ENCODE results near the gene SEBOX. TPM values are rescaled to one million over a fixed set of nuclear protein-coding genes. Genes with fewer than 3 reads are reported as not detected.

The SEBOX gene
- polyA plus RNA-seq, 2 of the 4 experiments (the other 2 are of a cell fraction): not detected

- peak overlapping the region; percentile 83 to 87; a peak in 5 of 6 replicates for H3K27ac ChIP-seq
- TF ChIP-seq NR3C1 (IDR thresholded peaks at IDR 0.05) (no peak), CBX8 (IDR thresholded peaks at IDR 0.05) (no peak), ESRRA (IDR thresholded peaks at IDR 0.05; ENCODE audit: borderline replicate concordance, low read length) (no peak), GATA3 (IDR thresholded peaks at IDR 0.05; ENCODE audit: borderline replicate concordance) (no peak), PBX3 (IDR thresholded peaks at IDR 0.05) (no peak), USF2 (IDR thresholded peaks at IDR 0.05) (no peak), KDM5A (IDR thresholded peaks at IDR 0.05) (no peak), PHF8 (IDR thresholded peaks at IDR 0.05; ENCODE audit: borderline replicate concordance, low read depth) (no peak), FOSB (CRISPR knock-in tag; IDR thresholded peaks at IDR 0.05) (no peak), MYC (IDR thresholded peaks at IDR 0.05; ENCODE audit: borderline replicate concordance, low read length) (no peak), EP300 (IDR thresholded peaks at IDR 0.05) (no peak), POLR2A (IDR thresholded peaks at IDR 0.05; ENCODE audit: low read length) (no peak), TFCP2L1 (CRISPR knock-in tag; IDR thresholded peaks at IDR 0.05) (no peak), MAZ (IDR thresholded peaks at IDR 0.05; ENCODE audit: borderline replicate concordance, low read depth, low read length) (no peak), HDAC2 (IDR thresholded peaks at IDR 0.05) (no peak), ZNF302 (CRISPR knock-in tag; IDR thresholded peaks at IDR 0.05) (no peak)
- ATAC-seq: no peak
- peaks cover 30% of the 10 kb centered on the region for H3K4me1 ChIP-seq
- ChIA-PET CTCF (interaction anchor here (1.1 to 5.5 kb wide), 6 partner anchors 11 to 138 kb away, joined by 3 to 27 read pairs (median 6); partner anchors contain the start of gene POLDIP2), POLR2A (interaction anchor here (0.6 to 1.8 kb wide), 6 partner anchors 10 to 48 kb away, joined by 3 to 9 read pairs (median 4); partner anchors contain the start of gene POLDIP2)
- peak overlapping the region; percentile 81; the same call in 2 of the 3 replicates for H3K4me2 ChIP-seq
- no peak overlapping the region for H3K4me3 ChIP-seq
- 95% methylated on average over 23 of the region's 23 CpGs for WGBS (ENCODE audit: missing lambda C conversion rate)
- H3K9me3 ChIP-seq: no peaks in the 10 kb centered on the region
- no peak for DNase-seq (ENCODE audit: low read depth in 1 of 2, low spot score in 1 of 2)
- FAIRE-seq: no peak
These were observed 4.1 kb upstream of the SEBOX start for GRCh38 chr17:28368915-28369683.

GRCh38 chr17:28368306-28368831 lies 3.4 kb upstream of the SEBOX start:
- FAIRE-seq (no peak), DNase-seq (ENCODE audit: low read depth in 1 of 2, low spot score in 1 of 2) (no peak), ATAC-seq (no peak)
- Histone ChIP-seq H3K4me1 (peaks cover 30% of the 10 kb centered on the region), H3K4me2 (no peak overlapping the region), H3K4me3 (no peak overlapping the region), H3K27ac (peak overlapping the region in 1 of 2 experiments; percentile 87; a peak in 3 of 6 replicates), H3K9me3 (no peaks in the 10 kb centered on the region)
- 78% methylated on average over 5 of the region's 5 CpGs for WGBS (ENCODE audit: missing lambda C conversion rate)
- POLR2A ChIA-PET: interaction anchor here (0.6 to 1.3 kb wide), 4 partner anchors 10 to 36 kb away, joined by 3 to 9 read pairs (median 4); partner anchors contain the start of gene POLDIP2
- TF ChIP-seq USF2 (IDR thresholded peaks at IDR 0.05): no peak
- TF ChIP-seq MAFK (IDR thresholded peaks at IDR 0.05; ENCODE audit: partially characterized antibody): no peak
- TF ChIP-seq JUN (IDR thresholded peaks at IDR 0.05): no peak
- no peak for TF ChIP-seq HMGXB4 (CRISPR knock-in tag; IDR thresholded peaks at IDR 0.05; ENCODE audit: borderline replicate concordance)
- TF ChIP-seq CHD4 (IDR thresholded peaks at IDR 0.05; ENCODE audit: borderline replicate concordance): no peak
- no peak for TF ChIP-seq ATOH8 (CRISPR knock-in tag; IDR thresholded peaks at IDR 0.05; ENCODE audit: low read depth)
- TF ChIP-seq NR3C1 (IDR thresholded peaks at IDR 0.05): no peak
- TF ChIP-seq FOSL2 (IDR thresholded peaks at IDR 0.05): no peak
- no peak for TF ChIP-seq FOSL2 (CRISPR knock-in tag; IDR thresholded peaks at IDR 0.05)
- TF ChIP-seq MYC (IDR thresholded peaks at IDR 0.05; ENCODE audit: borderline replicate concordance, low read length): no peak
- TF ChIP-seq PHF8 (IDR thresholded peaks at IDR 0.05; ENCODE audit: borderline replicate concordance, low read depth): no peak
- no peak for TF ChIP-seq ESRRA (IDR thresholded peaks at IDR 0.05; ENCODE audit: borderline replicate concordance, low read length)
- no peak for TF ChIP-seq CHD2 (IDR thresholded peaks at IDR 0.05; ENCODE audit: low read length, partially characterized antibody)
- TF ChIP-seq POLR2AphosphoS2 (conservative IDR thresholded peaks at IDR 0.05; ENCODE audit: low read length): no peak
- no peak for TF ChIP-seq BHLHE40 (IDR thresholded peaks at IDR 0.05; ENCODE audit: low read depth, low read length)
- TF ChIP-seq E2F6 (IDR thresholded peaks at IDR 0.05; ENCODE audit: borderline replicate concordance, low read depth): no peak
- CTCF ChIA-PET: interaction anchor here (1.0 to 5.5 kb wide), 6 partner anchors 10 to 173 kb away, joined by 3 to 27 read pairs (median 6); partner anchors contain the start of gene POLDIP2

All from A549 (cell line).